Loucy (cell line): ENCODE results near the gene ERGIC2.

Experiments used
- H2AFZ ChIP-seq: fragments of 200-600 bp; sonication (generic); 2 replicates; pipeline ENCODE4 v1.6.0; 2016; ENCODE audit warnings: antibody characterized with exemption, mild to moderate bottlenecking, low read length, moderate library complexity
- H3F3A ChIP-seq: fragments of 200-600 bp; 2 replicates; pipeline ENCODE4 v1.6.0; 2016; ENCODE audit warnings: antibody characterized with exemption, low read depth, mild to moderate bottlenecking
- H3K27me3 ChIP-seq: fragments of 200-600 bp; sonication (generic); 2 replicates; pipeline ENCODE4 v1.6.1; 2014; ENCODE audit warnings: low read length, mild to moderate bottlenecking; ENCODE audit not compliant: insufficient read depth, poor library complexity, severe bottlenecking
- H3K36me3 ChIP-seq: fragments of 200-600 bp; sonication (generic); 2 replicates; pipeline ENCODE4 v1.6.1; 2016; ENCODE audit warnings: low read length; ENCODE audit not compliant: insufficient read depth
- H3K4me1 ChIP-seq: fragments of 200-600 bp; sonication (generic); 2 replicates; pipeline ENCODE4 v1.5.1; 2014; ENCODE audit warnings: low read length, mild to moderate bottlenecking; ENCODE audit not compliant: insufficient read depth, poor library complexity, severe bottlenecking
- H3K4me2 ChIP-seq: fragments of 200-600 bp; sonication (generic); 2 replicates; pipeline ENCODE4 v1.6.0; 2014; ENCODE audit warnings: antibody characterized with exemption, low read length, low read depth, mild to moderate bottlenecking; ENCODE audit not compliant: poor library complexity, severe bottlenecking
- H3K4me3 ChIP-seq: fragments of 200-600 bp; sonication (generic); 2 replicates; pipeline ENCODE4 v1.5.1; 2014; ENCODE audit warnings: low read length, mild to moderate bottlenecking, mixed read lengths; ENCODE audit not compliant: poor library complexity, severe bottlenecking
- H3K79me2 ChIP-seq: fragments of 200-600 bp; sonication (generic); 2 replicates; pipeline ENCODE4 v1.6.1; 2014; ENCODE audit warnings: low read length; ENCODE audit not compliant: insufficient read depth
- H3K9ac ChIP-seq: fragments of 200-600 bp; sonication (generic); 2 replicates; pipeline ENCODE4 v1.6.0; 2014; ENCODE audit warnings: mild to moderate bottlenecking, low read depth, low read length, moderate library complexity; ENCODE audit not compliant: poor library complexity, severe bottlenecking
- H3K9me2 ChIP-seq: fragments of 200-600 bp; sonication (generic); replicated peaks from 2 replicates; pipeline ENCODE4 v1.6.1; 2016; ENCODE audit warnings: low read depth, low read length, mixed read lengths
- H3K9me3 ChIP-seq: fragments of 200-600 bp; sonication (generic); 2 replicates; pipeline ENCODE4 v1.6.1; 2014; ENCODE audit warnings: mild to moderate bottlenecking, antibody characterized with exemption, low read length, low read depth; ENCODE audit not compliant: insufficient read depth
- H4K20me1 ChIP-seq: fragments of 200-600 bp; sonication (generic); 2 replicates; pipeline ENCODE4 v1.6.0; 2014; ENCODE audit warnings: antibody characterized with exemption, low read length, mild to moderate bottlenecking; ENCODE audit not compliant: insufficient read depth, poor library complexity, severe bottlenecking
- CTCF ChIP-seq: fragments of 200-600 bp; sonication (generic); conservative IDR thresholded peaks from 2 replicates; pipeline ENCODE4 v1.5.1; 2014; ENCODE audit warnings: mild to moderate bottlenecking, antibody characterized with exemption, low read length
- EZH2phosphoT487 ChIP-seq: fragments of 200-600 bp; IDR thresholded peaks from 2 replicates; pipeline ENCODE4 v1.6.1; 2018; ENCODE audit warnings: antibody characterized with exemption, mild to moderate bottlenecking, moderate library complexity, borderline replicate concordance

ERGIC2 gene

GRCh38 chr12:29350080-29350479 lies 30.9 kb downstream of the ERGIC2 start:
- Histone ChIP-seq H2AFZ (no peak overlapping the region), H3K9me2 (no peaks in the 10 kb centered on the region), H3K79me2 (no peaks in the 10 kb centered on the region), H3K4me2 (no peak overlapping the region), H3K9me3 (no peaks in the 10 kb centered on the region), H3K4me3 (no peak overlapping the region), H3K27me3 (no peaks in the 10 kb centered on the region), H3K4me1 (peaks cover 15% of the 10 kb centered on the region), H3F3A (no peaks in the 10 kb centered on the region), H3K36me3 (peaks cover 64% of the 10 kb centered on the region), H4K20me1 (peaks cover 4% of the 10 kb centered on the region), H3K9ac (no peak overlapping the region)
- TF ChIP-seq EZH2phosphoT487 = no peak
- no peak for TF ChIP-seq CTCF

- TF ChIP-seq EZH2phosphoT487 (no peak), CTCF (no peak)
- Histone ChIP-seq H3K4me1 (peaks cover 9% of the 10 kb centered on the region), H3K4me2 (no peak overlapping the region), H4K20me1 (no peaks in the 10 kb centered on the region), H3K9me2 (no peaks in the 10 kb centered on the region), H2AFZ (no peak overlapping the region), H3K79me2 (no peaks in the 10 kb centered on the region), H3K9me3 (no peaks in the 10 kb centered on the region), H3K9ac (no peak overlapping the region), H3K4me3 (no peak overlapping the region), H3K27me3 (no peaks in the 10 kb centered on the region), H3K36me3 (peaks cover 70% of the 10 kb centered on the region; the same call in 1 of the 2 replicates), H3F3A (no peaks in the 10 kb centered on the region)
These were observed 34.1 kb downstream of the ERGIC2 start for GRCh38 chr12:29346769-29347421.

GRCh38 chr12:29343022-29343799 lies 37.8 kb downstream of the ERGIC2 start:
- no peaks in the 10 kb centered on the region for H3K27me3 ChIP-seq
- no peak overlapping the region for H3K9ac ChIP-seq
- no peaks in the 10 kb centered on the region for H3F3A ChIP-seq
- H3K79me2 ChIP-seq = no peaks in the 10 kb centered on the region
- H3K36me3 ChIP-seq = peaks cover 71% of the 10 kb centered on the region
- no peaks in the 10 kb centered on the region for H3K9me2 ChIP-seq
- no peak overlapping the region for H3K4me3 ChIP-seq
- TF ChIP-seq CTCF = no peak
- H3K9me3 ChIP-seq = no peaks in the 10 kb centered on the region
- H3K4me2 ChIP-seq = peak overlapping the region; percentile 15
- H3K4me1 ChIP-seq = peaks cover 9% of the 10 kb centered on the region
- no peaks in the 10 kb centered on the region for H4K20me1 ChIP-seq
- no peak overlapping the region for H2AFZ ChIP-seq
